NCI-H345 (cell line): Measurements from ENCODE around the gene SFTPB.
"Not testable (repeated sequence)": the region's sequence is repeated elsewhere in the genome, so short reads cannot be mapped to it uniquely, and the experiment has no call there.

ENCODE experiments used
- DNase-seq: peaks from one replicate; lab custom pipeline; 2025; lab: John Stamatoyannopoulos, UW

Gene SFTPB

GRCh38 chr2:85675866-85676548 is 8.0 kb upstream of the SFTPB start:
- DNase-seq, result no peak

- DNase-seq, result no peak
Observed at GRCh38 chr2:85675427-85675826, 7.4 kb upstream of the SFTPB start.

GRCh38 chr2:85674417-85674816 is 6.4 kb upstream of the SFTPB start:
- no peak for DNase-seq

GRCh38 chr2:85673716-85674375 is 5.8 kb upstream of the SFTPB start:
- no peak for DNase-seq

- no peak for DNase-seq
Observed at GRCh38 chr2:85672456-85672855, 4.5 kb upstream of the SFTPB start.

- DNase-seq, result not testable (repeated sequence)
Observed at GRCh38 chr2:85670416-85670815, 2.4 kb upstream of the SFTPB start.

- DNase-seq, result no peak
Observed at GRCh38 chr2:85669549-85669948, 1.6 kb upstream of the SFTPB start.

- no peak for DNase-seq
Observed at GRCh38 chr2:85668857-85669142, 801 bp upstream of the SFTPB start.

- no peak for DNase-seq
Observed at GRCh38 chr2:85667561-85668008, 414 bp downstream of the SFTPB start.

GRCh38 chr2:85666435-85667316 is 1.3 kb downstream of the SFTPB start:
- no peak for DNase-seq

- no peak for DNase-seq
Observed at GRCh38 chr2:85666016-85666415, 2.0 kb downstream of the SFTPB start.

GRCh38 chr2:85665264-85665937 is 2.6 kb downstream of the SFTPB start:
- no peak for DNase-seq

GRCh38 chr2:85663594-85664565 is 4.1 kb downstream of the SFTPB start:
- no peak for DNase-seq

GRCh38 chr2:85662899-85663593 is 5.0 kb downstream of the SFTPB start:
- no peak for DNase-seq

- no peak for DNase-seq
Observed at GRCh38 chr2:85661139-85661858, 6.7 kb downstream of the SFTPB start.

- no peak for DNase-seq
Observed at GRCh38 chr2:85660725-85661124, 7.3 kb downstream of the SFTPB start.

- not testable (repeated sequence) for DNase-seq
Observed at GRCh38 chr2:85660301-85660700, 7.7 kb downstream of the SFTPB start.

- no peak for DNase-seq
Observed at GRCh38 chr2:85659324-85659981, 8.5 kb downstream of the SFTPB start.

- DNase-seq, result not testable (repeated sequence)
Observed at GRCh38 chr2:85657399-85657798, 10.6 kb downstream of the SFTPB start.
